ENCODE data around the gene PCLO.

Gene PCLO

DNA sequence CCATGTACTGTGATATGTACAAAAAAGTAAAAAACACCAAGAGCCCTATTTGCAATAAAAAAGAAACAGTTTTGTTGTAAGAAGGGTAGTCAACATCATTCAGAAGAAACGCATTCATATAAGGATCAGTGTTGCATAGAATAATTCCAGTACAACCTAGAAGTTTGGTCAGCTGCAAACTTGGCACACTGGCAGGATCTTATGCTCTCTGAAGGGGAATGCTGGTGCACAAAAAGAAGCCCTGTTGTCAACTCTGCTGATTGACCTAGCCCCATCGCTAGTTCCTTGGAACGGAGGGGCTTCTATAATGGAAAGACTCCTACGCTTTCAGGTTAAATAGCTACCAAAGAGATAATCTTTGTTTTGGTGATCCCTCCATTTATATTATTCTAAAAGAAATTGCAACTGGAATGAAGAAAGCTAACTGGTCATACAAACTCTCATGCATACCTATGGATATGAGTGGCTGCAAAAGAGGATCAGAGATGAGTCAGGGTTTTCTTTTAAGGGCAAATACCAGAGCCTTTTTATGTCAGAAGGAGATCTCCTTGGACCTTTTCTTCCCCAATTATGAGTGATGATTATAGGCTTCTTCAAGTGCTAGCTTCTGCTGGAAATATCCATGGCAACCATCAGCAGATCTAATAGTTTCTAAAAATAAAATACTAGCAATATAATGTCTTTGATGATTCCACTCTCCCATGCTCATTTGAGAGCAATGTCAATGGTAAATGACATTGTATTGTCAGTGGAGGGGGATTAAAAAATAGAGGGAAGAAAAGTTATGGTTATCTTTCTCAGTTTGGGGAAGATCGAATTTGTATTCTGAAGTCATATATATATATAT lies 406.8 kb downstream of the PCLO start:
- no peak overlapping the region for H3K4me3 ChIP-seq (replicated peaks; ENCODE audit: low read depth, low read length)
- TF ChIP-seq, protein P1, sequence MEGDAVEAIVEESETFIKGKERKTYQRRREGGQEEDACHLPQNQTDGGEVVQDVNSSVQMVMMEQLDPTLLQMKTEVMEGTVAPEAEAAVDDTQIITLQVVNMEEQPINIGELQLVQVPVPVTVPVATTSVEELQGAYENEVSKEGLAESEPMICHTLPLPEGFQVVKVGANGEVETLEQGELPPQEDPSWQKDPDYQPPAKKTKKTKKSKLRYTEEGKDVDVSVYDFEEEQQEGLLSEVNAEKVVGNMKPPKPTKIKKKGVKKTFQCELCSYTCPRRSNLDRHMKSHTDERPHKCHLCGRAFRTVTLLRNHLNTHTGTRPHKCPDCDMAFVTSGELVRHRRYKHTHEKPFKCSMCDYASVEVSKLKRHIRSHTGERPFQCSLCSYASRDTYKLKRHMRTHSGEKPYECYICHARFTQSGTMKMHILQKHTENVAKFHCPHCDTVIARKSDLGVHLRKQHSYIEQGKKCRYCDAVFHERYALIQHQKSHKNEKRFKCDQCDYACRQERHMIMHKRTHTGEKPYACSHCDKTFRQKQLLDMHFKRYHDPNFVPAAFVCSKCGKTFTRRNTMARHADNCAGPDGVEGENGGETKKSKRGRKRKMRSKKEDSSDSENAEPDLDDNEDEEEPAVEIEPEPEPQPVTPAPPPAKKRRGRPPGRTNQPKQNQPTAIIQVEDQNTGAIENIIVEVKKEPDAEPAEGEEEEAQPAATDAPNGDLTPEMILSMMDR (IDR thresholded peaks at IDR 0.05; ENCODE audit: low read depth, low read length, missing control alignments), result no peak
- DNase-seq (ENCODE audit: extremely low read depth, low read depth), result no peak

DNA sequence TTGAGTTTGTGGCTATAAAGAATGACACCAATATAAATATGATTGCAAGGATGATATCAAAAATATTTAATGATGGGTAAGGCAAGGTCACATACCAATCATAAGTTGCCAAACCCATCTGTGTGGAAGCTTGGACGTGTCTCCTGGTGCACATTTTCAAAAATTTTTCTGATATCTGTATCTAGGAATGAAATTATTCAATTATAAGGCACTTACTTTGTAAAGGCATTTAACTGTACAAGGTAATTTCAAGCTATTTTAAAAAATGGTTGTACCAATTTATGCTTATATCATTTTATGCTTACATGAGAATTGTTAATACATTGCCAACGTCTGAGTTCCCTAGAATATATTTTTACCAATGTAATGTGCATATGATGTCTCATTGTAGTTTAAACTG lies 412.7 kb downstream of the PCLO start:
- no peak overlapping the region for H3K4me3 ChIP-seq (replicated peaks; ENCODE audit: low read depth, low read length)
- DNase-seq (ENCODE audit: extremely low read depth, low read depth), result no peak
- TF ChIP-seq, protein P1 (IDR thresholded peaks at IDR 0.05; ENCODE audit: low read depth, low read length, missing control alignments), result no peak

DNA sequence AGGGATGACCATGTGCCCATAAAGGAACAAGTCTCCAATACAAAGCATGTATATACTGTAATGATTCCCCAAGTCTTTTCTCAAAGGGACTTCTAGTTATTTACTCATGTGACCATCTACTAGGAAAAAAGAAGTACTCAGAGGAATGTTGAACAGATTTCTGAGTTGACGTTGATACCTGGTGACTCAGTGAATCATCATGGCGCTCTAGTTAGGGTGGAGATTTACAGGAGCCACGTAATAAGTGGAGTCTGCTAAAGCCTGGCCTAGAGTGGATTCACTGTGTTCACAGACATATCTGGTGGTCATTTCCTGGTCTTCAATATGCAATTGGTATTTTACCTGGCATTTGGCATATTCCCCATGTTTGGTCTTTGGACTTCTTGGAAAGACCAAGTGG lies 416.9 kb downstream of the PCLO start:
- no peak overlapping the region for H3K4me3 ChIP-seq (replicated peaks; ENCODE audit: low read depth, low read length)
- TF ChIP-seq, protein P1 (IDR thresholded peaks at IDR 0.05; ENCODE audit: low read depth, low read length, missing control alignments), result no peak
- no peak for DNase-seq (ENCODE audit: extremely low read depth, low read depth)

DNA sequence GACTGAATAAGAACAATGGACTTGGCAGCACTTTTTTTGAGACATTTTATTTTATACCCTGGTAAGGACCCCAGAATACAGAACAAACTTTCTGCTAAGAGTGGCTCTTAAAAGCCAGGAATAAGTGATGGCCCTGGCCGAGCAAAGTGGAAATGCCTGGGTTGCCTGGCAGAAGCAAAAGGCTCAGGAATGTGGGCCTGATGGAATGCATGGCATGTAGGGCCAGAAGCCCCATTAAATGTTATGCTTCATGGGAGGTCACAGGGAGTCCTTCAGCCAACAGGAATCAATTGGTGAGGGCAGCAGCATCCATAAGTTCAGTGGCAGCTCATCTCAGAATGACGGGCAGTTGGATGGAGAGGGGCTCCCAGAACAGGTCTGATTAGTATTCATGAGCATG lies 417.6 kb downstream of the PCLO start:
- no peak overlapping the region for H3K4me3 ChIP-seq (replicated peaks; ENCODE audit: low read depth, low read length)
- DNase-seq (ENCODE audit: extremely low read depth, low read depth), result no peak
- TF ChIP-seq, protein P1 (IDR thresholded peaks at IDR 0.05; ENCODE audit: low read depth, low read length, missing control alignments), result no peak

DNA sequence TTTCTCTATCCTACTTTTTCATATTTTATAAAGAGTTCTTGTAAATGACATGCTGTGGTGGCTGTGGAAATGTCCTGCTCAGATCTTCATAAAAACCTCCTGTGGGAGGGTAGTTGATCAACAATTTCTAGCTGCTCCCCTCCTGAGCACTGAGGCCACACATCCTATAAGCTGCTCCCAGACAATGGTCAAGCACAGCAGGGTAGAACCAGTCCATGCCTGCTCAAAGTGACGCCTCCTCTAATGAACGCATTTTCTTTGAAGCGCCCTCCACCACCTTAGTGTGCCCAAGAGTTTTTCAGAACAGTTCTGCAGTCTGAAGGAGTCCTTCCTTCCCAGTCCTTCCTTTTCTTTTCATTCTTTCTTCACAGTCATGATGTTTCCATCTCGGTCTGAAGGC lies 420.5 kb downstream of the PCLO start:
- no peak overlapping the region for H3K4me3 ChIP-seq (replicated peaks; ENCODE audit: low read depth, low read length)
- DNase-seq (ENCODE audit: extremely low read depth, low read depth), result no peak
- TF ChIP-seq, protein P1 (IDR thresholded peaks at IDR 0.05; ENCODE audit: low read depth, low read length, missing control alignments), result no peak

DNA sequence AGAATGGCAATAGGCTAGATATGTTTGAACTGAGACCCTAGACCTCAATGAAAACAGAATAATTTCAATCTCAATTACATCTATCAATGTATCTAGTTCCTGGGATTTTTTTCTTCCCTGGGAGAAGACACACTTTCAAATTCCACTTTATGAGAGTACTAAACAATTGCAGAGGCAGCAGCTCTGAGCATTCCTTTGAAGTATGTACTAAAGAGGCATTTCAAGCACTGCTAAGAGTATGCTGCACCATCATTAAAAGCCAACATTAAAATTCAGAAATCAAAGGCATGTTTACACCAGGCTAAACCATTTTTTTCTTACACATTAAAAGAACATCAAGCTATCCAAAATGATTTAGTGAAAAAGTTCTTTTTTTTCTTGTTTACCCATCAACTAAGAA lies 421.2 kb downstream of the PCLO start:
- no peak overlapping the region for H3K4me3 ChIP-seq (replicated peaks; ENCODE audit: low read depth, low read length)
- TF ChIP-seq, protein P1 (IDR thresholded peaks at IDR 0.05; ENCODE audit: low read depth, low read length, missing control alignments), result no peak
- DNase-seq (ENCODE audit: extremely low read depth, low read depth), result no peak

All from HFF-Myc (cell line).